ENCODE results near the gene CLTCL1. TPM values are rescaled to one million over a fixed set of nuclear protein-coding genes. Genes with fewer than 3 reads are reported as not detected.

Gene CLTCL1
- total and polyA plus RNA-seq, 9 of the 15 experiments (the other 6 are each of a cell fraction or from before 2014, with no cell fraction given): 1.1 to 11.7 (median 5.0) TPM

DNA sequence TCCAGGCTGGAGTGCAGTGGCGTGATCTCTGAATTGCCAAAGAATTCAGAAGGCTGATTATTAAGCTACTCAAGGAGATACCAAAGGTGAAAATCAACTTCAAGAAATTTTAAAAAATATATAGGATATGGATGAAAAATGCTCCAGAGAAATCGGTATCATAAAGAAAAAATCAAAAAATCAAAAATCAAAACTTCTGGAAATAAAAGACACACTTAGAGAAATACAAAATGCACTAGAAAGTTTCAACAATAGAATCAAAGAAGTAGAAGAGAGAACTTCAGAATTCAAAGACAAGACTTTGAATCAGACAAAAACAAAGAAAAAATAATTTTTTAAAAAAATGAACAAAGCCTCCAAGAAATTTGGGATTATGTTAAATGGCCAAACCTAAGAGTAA is 45.6 kb upstream of the CLTCL1 start (continued):
- TF ChIP-seq ARID1B (IDR thresholded peaks at IDR 0.05): peak; percentile 31; the same call in 1 of the 2 replicates
- TF ChIP-seq CAMTA2 (CRISPR knock-in tag; conservative IDR thresholded peaks at IDR 0.05): no peak
- TF ChIP-seq ZFX (CRISPR knock-in tag; IDR thresholded peaks at IDR 0.05): no peak
- TF ChIP-seq, protein P1, sequence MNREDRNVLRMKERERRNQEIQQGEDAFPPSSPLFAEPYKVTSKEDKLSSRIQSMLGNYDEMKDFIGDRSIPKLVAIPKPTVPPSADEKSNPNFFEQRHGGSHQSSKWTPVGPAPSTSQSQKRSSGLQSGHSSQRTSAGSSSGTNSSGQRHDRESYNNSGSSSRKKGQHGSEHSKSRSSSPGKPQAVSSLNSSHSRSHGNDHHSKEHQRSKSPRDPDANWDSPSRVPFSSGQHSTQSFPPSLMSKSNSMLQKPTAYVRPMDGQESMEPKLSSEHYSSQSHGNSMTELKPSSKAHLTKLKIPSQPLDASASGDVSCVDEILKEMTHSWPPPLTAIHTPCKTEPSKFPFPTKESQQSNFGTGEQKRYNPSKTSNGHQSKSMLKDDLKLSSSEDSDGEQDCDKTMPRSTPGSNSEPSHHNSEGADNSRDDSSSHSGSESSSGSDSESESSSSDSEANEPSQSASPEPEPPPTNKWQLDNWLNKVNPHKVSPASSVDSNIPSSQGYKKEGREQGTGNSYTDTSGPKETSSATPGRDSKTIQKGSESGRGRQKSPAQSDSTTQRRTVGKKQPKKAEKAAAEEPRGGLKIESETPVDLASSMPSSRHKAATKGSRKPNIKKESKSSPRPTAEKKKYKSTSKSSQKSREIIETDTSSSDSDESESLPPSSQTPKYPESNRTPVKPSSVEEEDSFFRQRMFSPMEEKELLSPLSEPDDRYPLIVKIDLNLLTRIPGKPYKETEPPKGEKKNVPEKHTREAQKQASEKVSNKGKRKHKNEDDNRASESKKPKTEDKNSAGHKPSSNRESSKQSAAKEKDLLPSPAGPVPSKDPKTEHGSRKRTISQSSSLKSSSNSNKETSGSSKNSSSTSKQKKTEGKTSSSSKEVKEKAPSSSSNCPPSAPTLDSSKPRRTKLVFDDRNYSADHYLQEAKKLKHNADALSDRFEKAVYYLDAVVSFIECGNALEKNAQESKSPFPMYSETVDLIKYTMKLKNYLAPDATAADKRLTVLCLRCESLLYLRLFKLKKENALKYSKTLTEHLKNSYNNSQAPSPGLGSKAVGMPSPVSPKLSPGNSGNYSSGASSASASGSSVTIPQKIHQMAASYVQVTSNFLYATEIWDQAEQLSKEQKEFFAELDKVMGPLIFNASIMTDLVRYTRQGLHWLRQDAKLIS (CRISPR knock-in tag; IDR thresholded peaks at IDR 0.05): no peak
- TF ChIP-seq, protein P2, sequence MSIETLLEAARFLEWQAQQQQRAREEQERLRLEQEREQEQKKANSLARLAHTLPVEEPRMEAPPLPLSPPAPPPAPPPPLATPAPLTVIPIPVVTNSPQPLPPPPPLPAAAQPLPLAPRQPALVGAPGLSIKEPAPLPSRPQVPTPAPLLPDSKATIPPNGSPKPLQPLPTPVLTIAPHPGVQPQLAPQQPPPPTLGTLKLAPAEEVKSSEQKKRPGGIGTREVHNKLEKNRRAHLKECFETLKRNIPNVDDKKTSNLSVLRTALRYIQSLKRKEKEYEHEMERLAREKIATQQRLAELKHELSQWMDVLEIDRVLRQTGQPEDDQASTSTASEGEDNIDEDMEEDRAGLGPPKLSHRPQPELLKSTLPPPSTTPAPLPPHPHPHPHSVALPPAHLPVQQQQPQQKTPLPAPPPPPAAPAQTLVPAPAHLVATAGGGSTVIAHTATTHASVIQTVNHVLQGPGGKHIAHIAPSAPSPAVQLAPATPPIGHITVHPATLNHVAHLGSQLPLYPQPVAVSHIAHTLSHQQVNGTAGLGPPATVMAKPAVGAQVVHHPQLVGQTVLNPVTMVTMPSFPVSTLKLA (conservative IDR thresholded peaks at IDR 0.05): 0 out of 4 replicates have a peak, but pooled peaks of 1 of the 2 experiments have one; percentile 21
- TF ChIP-seq ZNF24 (IDR thresholded peaks at IDR 0.05): no peak
- TF ChIP-seq, protein P3, sequence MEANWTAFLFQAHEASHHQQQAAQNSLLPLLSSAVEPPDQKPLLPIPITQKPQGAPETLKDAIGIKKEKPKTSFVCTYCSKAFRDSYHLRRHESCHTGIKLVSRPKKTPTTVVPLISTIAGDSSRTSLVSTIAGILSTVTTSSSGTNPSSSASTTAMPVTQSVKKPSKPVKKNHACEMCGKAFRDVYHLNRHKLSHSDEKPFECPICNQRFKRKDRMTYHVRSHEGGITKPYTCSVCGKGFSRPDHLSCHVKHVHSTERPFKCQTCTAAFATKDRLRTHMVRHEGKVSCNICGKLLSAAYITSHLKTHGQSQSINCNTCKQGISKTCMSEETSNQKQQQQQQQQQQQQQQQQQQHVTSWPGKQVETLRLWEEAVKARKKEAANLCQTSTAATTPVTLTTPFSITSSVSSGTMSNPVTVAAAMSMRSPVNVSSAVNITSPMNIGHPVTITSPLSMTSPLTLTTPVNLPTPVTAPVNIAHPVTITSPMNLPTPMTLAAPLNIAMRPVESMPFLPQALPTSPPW (CRISPR knock-in tag; IDR thresholded peaks at IDR 0.05): peak; percentile 17; the same call in 1 of the 2 replicates
- peak; percentile 51 for TF ChIP-seq BRD9 (IDR thresholded peaks at IDR 0.05; ENCODE audit: low read depth, partially characterized antibody)
- TF ChIP-seq NR3C1 (CRISPR knock-in tag; IDR thresholded peaks at IDR 0.05): no peak
- no peak for TF ChIP-seq MCM3 (IDR thresholded peaks at IDR 0.05)
- no peak for TF ChIP-seq NR2F6 (CRISPR knock-in tag; IDR thresholded peaks at IDR 0.05)
- TF ChIP-seq CBX8 (IDR thresholded peaks at IDR 0.05; ENCODE audit: borderline replicate concordance, extremely low read depth, low read depth, low read length, poor library complexity, severe bottlenecking): no peak
- peak; percentile 26 to 79; a peak in 3 of 4 replicates for TF ChIP-seq TRIM24 (IDR thresholded peaks at IDR 0.05)
- TF ChIP-seq ASH1L (IDR thresholded peaks at IDR 0.05; ENCODE audit: borderline replicate concordance, low read depth, partially characterized antibody): peak; percentile 24
- TF ChIP-seq, protein P4, sequence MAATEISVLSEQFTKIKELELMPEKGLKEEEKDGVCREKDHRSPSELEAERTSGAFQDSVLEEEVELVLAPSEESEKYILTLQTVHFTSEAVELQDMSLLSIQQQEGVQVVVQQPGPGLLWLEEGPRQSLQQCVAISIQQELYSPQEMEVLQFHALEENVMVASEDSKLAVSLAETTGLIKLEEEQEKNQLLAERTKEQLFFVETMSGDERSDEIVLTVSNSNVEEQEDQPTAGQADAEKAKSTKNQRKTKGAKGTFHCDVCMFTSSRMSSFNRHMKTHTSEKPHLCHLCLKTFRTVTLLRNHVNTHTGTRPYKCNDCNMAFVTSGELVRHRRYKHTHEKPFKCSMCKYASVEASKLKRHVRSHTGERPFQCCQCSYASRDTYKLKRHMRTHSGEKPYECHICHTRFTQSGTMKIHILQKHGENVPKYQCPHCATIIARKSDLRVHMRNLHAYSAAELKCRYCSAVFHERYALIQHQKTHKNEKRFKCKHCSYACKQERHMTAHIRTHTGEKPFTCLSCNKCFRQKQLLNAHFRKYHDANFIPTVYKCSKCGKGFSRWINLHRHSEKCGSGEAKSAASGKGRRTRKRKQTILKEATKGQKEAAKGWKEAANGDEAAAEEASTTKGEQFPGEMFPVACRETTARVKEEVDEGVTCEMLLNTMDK (IDR thresholded peaks at IDR 0.05; ENCODE audit: borderline replicate concordance, insufficient read depth, low read depth, low read length, poor library complexity, severe bottlenecking): no peak
- TF ChIP-seq, protein P5, sequence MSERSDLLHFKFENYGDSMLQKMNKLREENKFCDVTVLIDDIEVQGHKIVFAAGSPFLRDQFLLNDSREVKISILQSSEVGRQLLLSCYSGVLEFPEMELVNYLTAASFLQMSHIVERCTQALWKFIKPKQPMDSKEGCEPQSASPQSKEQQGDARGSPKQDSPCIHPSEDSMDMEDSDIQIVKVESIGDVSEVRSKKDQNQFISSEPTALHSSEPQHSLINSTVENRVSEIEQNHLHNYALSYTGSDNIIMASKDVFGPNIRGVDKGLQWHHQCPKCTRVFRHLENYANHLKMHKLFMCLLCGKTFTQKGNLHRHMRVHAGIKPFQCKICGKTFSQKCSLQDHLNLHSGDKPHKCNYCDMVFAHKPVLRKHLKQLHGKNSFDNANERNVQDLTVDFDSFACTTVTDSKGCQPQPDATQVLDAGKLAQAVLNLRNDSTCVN (CRISPR knock-in tag; IDR thresholded peaks at IDR 0.05): no peak
- no peak for TF ChIP-seq NCOA2 (IDR thresholded peaks at IDR 0.05; ENCODE audit: partially characterized antibody in 2 of 2)
